Measurements from ENCODE around the gene USP30. TPM values are rescaled to one million over a fixed set of nuclear protein-coding genes. Genes with fewer than 3 reads are reported as not detected.

The USP30 gene
- 4.3 and 8.0 TPM in 2 replicates for total RNA-seq

GRCh38 chr12:109052414-109053323, at the start of gene USP30:
Gene USP30 (plus strand): TSS chr12:109052576. CDS start chr12:109052679, 103 bp downstream.

GRCh38 chr12:109020796-109021380, 31.5 kb upstream of the USP30 start, which contains the start of gene SVOP:
Gene SVOP (minus strand): TSS chr12:109021068. CDS start chr12:109020868, 200 bp downstream.

GRCh38 chr12:109093022-109093918, 40.9 kb downstream of the USP30 start, which contains the start of gene ALKBH2:
Gene ALKBH2 (minus strand): TSS chr12:109093472. CDS start chr12:109092786, 686 bp downstream.

GRCh38 chr12:109097435-109098182, 45.2 kb downstream of the USP30 start, which contains the start of gene UNG:
Gene UNG (plus strand): TSS chr12:109097597. CDS start chr12:109097680, 83 bp downstream.

GRCh38 chr12:109115758-109116610, 63.6 kb downstream of the USP30 start, which contains the start of gene ACACB:
Gene ACACB (plus strand): TSS chr12:109116587. CDS start chr12:109139406, 22,819 bp downstream.

Other genes with a start within 250 kb of the USP30 start
- gene SSH1, start 195.0 kb upstream of the USP30 start, total RNA-seq = 14.5 and 20.5 TPM in 2 replicates
- gene DAO, start 172.5 kb upstream of the USP30 start, total RNA-seq = not detected in 2 replicates
- gene SVOP, start 31.5 kb upstream of the USP30 start, total RNA-seq = not detected in 2 replicates
- gene ALKBH2, start 40.9 kb downstream of the USP30 start, total RNA-seq = 21.2 and 43.7 TPM in 2 replicates
- 31.6 and 34.1 TPM in 2 replicates for gene UNG, start 45.0 kb downstream of the USP30 start, total RNA-seq
- 1.3 and 1.9 TPM in 2 replicates for gene ACACB, start 64.0 kb downstream of the USP30 start, total RNA-seq